ENCODE results near the gene APOL4.

APOL4 gene

GRCh38 chr22:36165141-36165540, 36.5 kb downstream of the APOL4 start:
- peaks cover 71% of the 10 kb centered on the region for H3K4me1 ChIP-seq (ENCODE audit: insufficient read depth, low read length, severe bottlenecking)
- no peaks in the 10 kb centered on the region for H4K20me1 ChIP-seq (ENCODE audit: insufficient read depth, low read length)
- H3K79me2 ChIP-seq (ENCODE audit: insufficient read depth, low read length), result no peaks in the 10 kb centered on the region
- H2AFZ ChIP-seq (ENCODE audit: low read length), result no peak overlapping the region
- peaks cover 8% of the 10 kb centered on the region; the same call in 1 of the 2 replicates for H3F3A ChIP-seq (ENCODE audit: insufficient read depth, low read length)
- no peaks in the 10 kb centered on the region for H3K9me2 ChIP-seq (ENCODE audit: low read depth, low read length)
- H3K36me3 ChIP-seq (ENCODE audit: insufficient read depth, low read length), result no peaks in the 10 kb centered on the region; the same call in 1 of the 2 replicates
- H3K27me3 ChIP-seq (ENCODE audit: insufficient read depth, low read length), result no peaks in the 10 kb centered on the region
- H3K9ac ChIP-seq (ENCODE audit: low read length), result no peak overlapping the region
- TF ChIP-seq EZH2 (IDR thresholded peaks at IDR 0.05; ENCODE audit: borderline replicate concordance, low read length) (no peak), CTCF (IDR thresholded peaks at IDR 0.05; ENCODE audit: low read length) (no peak)
- H3K4me2 ChIP-seq (ENCODE audit: low read length), result peak overlapping the region; percentile 98; the same call in 1 of the 2 replicates
- H3K27ac ChIP-seq (ENCODE audit: low read depth, low read length, poor library complexity, severe bottlenecking), result peak overlapping the region; percentile 97
- H3K9me3 ChIP-seq (ENCODE audit: low read length), result peaks cover 5% of the 10 kb centered on the region
- no peak overlapping the region for H3K4me3 ChIP-seq (ENCODE audit: low read depth, low read length, poor library complexity, severe bottlenecking)

GRCh38 chr22:36164621-36165020, 37.0 kb downstream of the APOL4 start:
- Histone ChIP-seq H2AFZ (ENCODE audit: low read length) (no peak overlapping the region), H3K9me3 (ENCODE audit: low read length) (peaks cover 3% of the 10 kb centered on the region; the same call in 1 of the 2 replicates), H3K36me3 (ENCODE audit: insufficient read depth, low read length) (no peaks in the 10 kb centered on the region; the same call in 1 of the 2 replicates), H3K9me2 (ENCODE audit: low read depth, low read length) (no peaks in the 10 kb centered on the region), H3F3A (ENCODE audit: insufficient read depth, low read length) (peaks cover 8% of the 10 kb centered on the region; the same call in 1 of the 2 replicates), H4K20me1 (ENCODE audit: insufficient read depth, low read length) (no peaks in the 10 kb centered on the region), H3K4me1 (ENCODE audit: insufficient read depth, low read length, severe bottlenecking) (peaks cover 77% of the 10 kb centered on the region), H3K4me2 (ENCODE audit: low read length) (peak overlapping the region; percentile 98), H3K9ac (ENCODE audit: low read length) (peak overlapping the region; percentile 82; the same call in 1 of the 2 replicates), H3K27ac (ENCODE audit: low read depth, low read length, poor library complexity, severe bottlenecking) (peak overlapping the region; percentile 97), H3K4me3 (ENCODE audit: low read depth, low read length, poor library complexity, severe bottlenecking) (peak overlapping the region; percentile 64), H3K79me2 (ENCODE audit: insufficient read depth, low read length) (peaks cover 2% of the 10 kb centered on the region; the same call in 1 of the 2 replicates), H3K27me3 (ENCODE audit: insufficient read depth, low read length) (no peaks in the 10 kb centered on the region)
- no peak for TF ChIP-seq CTCF (IDR thresholded peaks at IDR 0.05; ENCODE audit: low read length)
- TF ChIP-seq EZH2 (IDR thresholded peaks at IDR 0.05; ENCODE audit: borderline replicate concordance, low read length), result no peak

GRCh38 chr22:36163497-36163896, 38.1 kb downstream of the APOL4 start:
- Histone ChIP-seq H3K4me1 (ENCODE audit: insufficient read depth, low read length, severe bottlenecking) (peaks cover 88% of the 10 kb centered on the region), H3K4me3 (ENCODE audit: low read depth, low read length, poor library complexity, severe bottlenecking) (peak overlapping the region; percentile 64), H3K36me3 (ENCODE audit: insufficient read depth, low read length) (no peaks in the 10 kb centered on the region; the same call in 1 of the 2 replicates), H3K9me3 (ENCODE audit: low read length) (peaks cover under 1% of the 10 kb centered on the region; the same call in 1 of the 2 replicates), H3K79me2 (ENCODE audit: insufficient read depth, low read length) (peaks cover 11% of the 10 kb centered on the region), H3K27me3 (ENCODE audit: insufficient read depth, low read length) (no peaks in the 10 kb centered on the region), H3K4me2 (ENCODE audit: low read length) (peak overlapping the region; percentile 98), H4K20me1 (ENCODE audit: insufficient read depth, low read length) (no peaks in the 10 kb centered on the region), H3K9ac (ENCODE audit: low read length) (peak overlapping the region; percentile 82), H3F3A (ENCODE audit: insufficient read depth, low read length) (peaks cover 8% of the 10 kb centered on the region; the same call in 1 of the 2 replicates), H3K27ac (ENCODE audit: low read depth, low read length, poor library complexity, severe bottlenecking) (peak overlapping the region; percentile 97), H2AFZ (ENCODE audit: low read length) (no peak overlapping the region), H3K9me2 (ENCODE audit: low read depth, low read length) (no peaks in the 10 kb centered on the region)
- no peak for TF ChIP-seq CTCF (IDR thresholded peaks at IDR 0.05; ENCODE audit: low read length)
- no peak for TF ChIP-seq EZH2 (IDR thresholded peaks at IDR 0.05; ENCODE audit: borderline replicate concordance, low read length)

Data from OCI-LY1 (cell line).